ENCODE results near the gene MOB3A.
A peak's percentile ranks its signal among the peaks of the same experiment; 100 is the strongest.

MOB3A gene

DNA sequence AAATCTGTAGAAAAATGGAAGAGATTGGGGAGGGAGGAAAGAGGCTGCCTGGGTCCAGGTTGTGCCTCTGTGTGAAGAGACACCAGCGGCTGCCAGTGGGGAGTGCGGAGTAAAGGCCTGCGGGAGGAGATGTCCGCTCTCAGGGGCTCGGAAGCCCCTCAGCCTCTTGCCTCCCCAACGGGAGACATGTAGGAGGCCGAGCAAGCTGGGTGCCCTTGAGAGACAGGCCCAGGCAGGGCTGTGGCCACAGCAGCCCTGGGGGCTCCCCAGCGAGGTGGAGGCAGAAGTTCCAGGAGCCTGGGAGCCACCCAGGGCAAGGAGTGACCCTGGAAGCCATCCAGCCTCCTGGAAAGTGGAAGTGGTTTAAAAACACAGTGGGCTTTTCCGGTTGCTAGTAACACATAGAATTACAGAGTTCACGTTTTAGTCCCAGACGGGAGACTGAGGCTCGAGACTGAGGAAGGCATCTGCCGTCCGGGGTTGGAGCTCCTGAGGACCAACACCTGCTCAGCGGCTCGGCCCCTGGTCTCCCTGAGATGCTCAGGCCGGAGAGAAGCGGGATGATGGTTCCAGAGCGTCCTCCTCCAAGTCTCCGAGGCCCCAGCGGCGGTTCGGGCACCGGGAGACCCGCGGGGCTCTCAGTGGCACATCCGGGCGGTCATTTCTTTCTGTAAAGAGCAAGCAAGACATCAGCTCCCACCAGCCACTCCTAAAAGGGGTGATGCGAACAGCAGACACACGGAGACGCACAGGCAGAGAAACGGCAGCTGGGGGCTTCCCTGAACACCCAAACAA, 23.2 kb downstream of the MOB3A start:
- Histone ChIP-seq H3K4me1 (ENCODE audit: insufficient read depth, low read length) (peaks cover 6% of the 10 kb centered on the region; the same call in 1 of the 2 replicates), H3K27ac (ENCODE audit: low read length) (no peak overlapping the region), H3K4me3 (ENCODE audit: low read depth in 1 of 2, low read length in 2 of 2) (no peak overlapping the region), H3K9me3 (ENCODE audit: insufficient read depth, low read length, severe bottlenecking) (no peaks in the 10 kb centered on the region), H2AFZ (ENCODE audit: low read depth, low read length) (no peak overlapping the region), H3K36me3 (ENCODE audit: insufficient read depth, low read length) (peaks cover 75% of the 10 kb centered on the region), H3K4me2 (ENCODE audit: insufficient read depth, low read length) (no peak overlapping the region), H4K20me1 (ENCODE audit: insufficient read depth, low read length) (peaks cover 46% of the 10 kb centered on the region), H3K79me2 (ENCODE audit: insufficient read depth, low read length) (peaks cover 53% of the 10 kb centered on the region), H3K9ac (ENCODE audit: low read depth, low read length) (no peak overlapping the region), H3K27me3 (ENCODE audit: insufficient read depth, low read length, poor library complexity) (no peaks in the 10 kb centered on the region)
- no peak for ATAC-seq (ENCODE audit: insufficient read depth, low read depth)
- TF ChIP-seq, protein P1, sequence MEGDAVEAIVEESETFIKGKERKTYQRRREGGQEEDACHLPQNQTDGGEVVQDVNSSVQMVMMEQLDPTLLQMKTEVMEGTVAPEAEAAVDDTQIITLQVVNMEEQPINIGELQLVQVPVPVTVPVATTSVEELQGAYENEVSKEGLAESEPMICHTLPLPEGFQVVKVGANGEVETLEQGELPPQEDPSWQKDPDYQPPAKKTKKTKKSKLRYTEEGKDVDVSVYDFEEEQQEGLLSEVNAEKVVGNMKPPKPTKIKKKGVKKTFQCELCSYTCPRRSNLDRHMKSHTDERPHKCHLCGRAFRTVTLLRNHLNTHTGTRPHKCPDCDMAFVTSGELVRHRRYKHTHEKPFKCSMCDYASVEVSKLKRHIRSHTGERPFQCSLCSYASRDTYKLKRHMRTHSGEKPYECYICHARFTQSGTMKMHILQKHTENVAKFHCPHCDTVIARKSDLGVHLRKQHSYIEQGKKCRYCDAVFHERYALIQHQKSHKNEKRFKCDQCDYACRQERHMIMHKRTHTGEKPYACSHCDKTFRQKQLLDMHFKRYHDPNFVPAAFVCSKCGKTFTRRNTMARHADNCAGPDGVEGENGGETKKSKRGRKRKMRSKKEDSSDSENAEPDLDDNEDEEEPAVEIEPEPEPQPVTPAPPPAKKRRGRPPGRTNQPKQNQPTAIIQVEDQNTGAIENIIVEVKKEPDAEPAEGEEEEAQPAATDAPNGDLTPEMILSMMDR (IDR thresholded peaks at IDR 0.05; ENCODE audit: borderline replicate concordance, extremely low read depth, low read length, poor library complexity, severe bottlenecking) = no peak
- TF ChIP-seq EZH2 (IDR thresholded peaks at IDR 0.05; ENCODE audit: borderline replicate concordance, low read depth, low read length, severe bottlenecking) = no peak
- no peak for DNase-seq

DNA sequence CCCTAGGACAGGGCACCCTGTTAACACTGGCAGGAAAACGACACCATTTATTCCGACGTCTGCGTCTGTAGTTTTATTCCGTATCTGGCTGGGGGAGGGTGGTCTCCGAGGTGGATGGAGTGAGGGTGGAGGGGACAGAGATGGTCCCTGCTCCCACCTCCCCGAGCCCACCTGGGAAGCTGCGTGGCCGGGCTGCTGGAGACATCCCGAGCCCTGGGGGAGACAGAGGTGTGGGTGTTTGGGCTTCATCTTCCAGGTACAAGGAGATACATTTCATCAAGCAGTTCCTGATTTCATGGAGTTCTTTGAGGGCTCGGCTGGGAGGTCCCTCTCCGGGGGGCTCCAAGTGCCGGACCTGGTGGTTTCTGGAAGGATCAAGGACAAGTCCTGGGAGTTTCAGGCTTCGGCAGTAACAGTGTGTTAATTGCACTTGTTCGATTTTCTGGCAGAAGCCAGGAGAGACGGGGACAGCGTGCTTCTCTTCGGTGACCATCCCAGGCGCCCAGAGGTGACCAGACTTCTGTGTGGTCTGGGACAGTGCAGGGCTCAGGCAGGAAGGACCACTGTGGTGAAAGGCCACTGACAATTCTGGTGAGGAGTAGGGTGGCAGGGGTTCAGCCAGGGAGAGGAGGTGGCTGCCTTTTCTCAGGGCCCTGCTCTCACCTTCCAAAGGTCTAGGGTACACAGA, 25.0 kb downstream of the MOB3A start:
- Histone ChIP-seq H3K27me3 (ENCODE audit: insufficient read depth, low read length, poor library complexity) (no peaks in the 10 kb centered on the region), H3K27ac (ENCODE audit: low read length) (0 out of 2 replicates have a peak overlapping the region, but pooled peaks have one; percentile 39), H3K9me3 (ENCODE audit: insufficient read depth, low read length, severe bottlenecking) (no peaks in the 10 kb centered on the region), H2AFZ (ENCODE audit: low read depth, low read length) (no peak overlapping the region), H3K36me3 (ENCODE audit: insufficient read depth, low read length) (peaks cover 56% of the 10 kb centered on the region), H3K79me2 (ENCODE audit: insufficient read depth, low read length) (peaks cover 35% of the 10 kb centered on the region), H3K4me1 (ENCODE audit: insufficient read depth, low read length) (no peaks in the 10 kb centered on the region), H3K9ac (ENCODE audit: low read depth, low read length) (no peak overlapping the region), H4K20me1 (ENCODE audit: insufficient read depth, low read length) (peaks cover 29% of the 10 kb centered on the region), H3K4me3 (ENCODE audit: low read depth in 1 of 2, low read length in 2 of 2) (no peak overlapping the region), H3K4me2 (ENCODE audit: insufficient read depth, low read length) (no peak overlapping the region)
- DNase-seq (no peak), ATAC-seq (ENCODE audit: insufficient read depth, low read depth) (no peak)
- TF ChIP-seq EZH2 (IDR thresholded peaks at IDR 0.05; ENCODE audit: borderline replicate concordance, low read depth, low read length, severe bottlenecking) = no peak

GRCh38 chr19:2070436-2070827, 25.7 kb downstream of the MOB3A start:
- peaks cover 50% of the 10 kb centered on the region for H3K36me3 ChIP-seq (ENCODE audit: insufficient read depth, low read length)
- H3K4me3 ChIP-seq (ENCODE audit: low read depth in 1 of 2, low read length in 2 of 2) = no peak overlapping the region
- no peak overlapping the region for H3K4me2 ChIP-seq (ENCODE audit: insufficient read depth, low read length)
- H2AFZ ChIP-seq (ENCODE audit: low read depth, low read length) = no peak overlapping the region
- H3K9me3 ChIP-seq (ENCODE audit: insufficient read depth, low read length, severe bottlenecking) = no peaks in the 10 kb centered on the region
- ATAC-seq (ENCODE audit: insufficient read depth, low read depth) = no peak
- 0 out of 2 replicates have a peak overlapping the region, but pooled peaks have one; percentile 36 for H3K27ac ChIP-seq (ENCODE audit: low read length)
- H3K4me1 ChIP-seq (ENCODE audit: insufficient read depth, low read length) = no peaks in the 10 kb centered on the region
- H3K27me3 ChIP-seq (ENCODE audit: insufficient read depth, low read length, poor library complexity) = no peaks in the 10 kb centered on the region
- peaks cover 28% of the 10 kb centered on the region for H3K79me2 ChIP-seq (ENCODE audit: insufficient read depth, low read length)
- no peak overlapping the region for H3K9ac ChIP-seq (ENCODE audit: low read depth, low read length)
- TF ChIP-seq, protein P1 (IDR thresholded peaks at IDR 0.05; ENCODE audit: borderline replicate concordance, extremely low read depth, low read length, poor library complexity, severe bottlenecking) = no peak
- no peak for TF ChIP-seq EZH2 (IDR thresholded peaks at IDR 0.05; ENCODE audit: borderline replicate concordance, low read depth, low read length, severe bottlenecking)
- no peak for DNase-seq
- peaks cover 25% of the 10 kb centered on the region for H4K20me1 ChIP-seq (ENCODE audit: insufficient read depth, low read length)

All from DND-41 (cell line).